ENCODE results near the gene YARS1. TPM values are rescaled to one million over a fixed set of nuclear protein-coding genes. Genes with fewer than 3 reads are reported as not detected.

The YARS1 gene
- total and polyA plus RNA-seq, 2 donors, result 41.7 to 64.2 TPM

DNA sequence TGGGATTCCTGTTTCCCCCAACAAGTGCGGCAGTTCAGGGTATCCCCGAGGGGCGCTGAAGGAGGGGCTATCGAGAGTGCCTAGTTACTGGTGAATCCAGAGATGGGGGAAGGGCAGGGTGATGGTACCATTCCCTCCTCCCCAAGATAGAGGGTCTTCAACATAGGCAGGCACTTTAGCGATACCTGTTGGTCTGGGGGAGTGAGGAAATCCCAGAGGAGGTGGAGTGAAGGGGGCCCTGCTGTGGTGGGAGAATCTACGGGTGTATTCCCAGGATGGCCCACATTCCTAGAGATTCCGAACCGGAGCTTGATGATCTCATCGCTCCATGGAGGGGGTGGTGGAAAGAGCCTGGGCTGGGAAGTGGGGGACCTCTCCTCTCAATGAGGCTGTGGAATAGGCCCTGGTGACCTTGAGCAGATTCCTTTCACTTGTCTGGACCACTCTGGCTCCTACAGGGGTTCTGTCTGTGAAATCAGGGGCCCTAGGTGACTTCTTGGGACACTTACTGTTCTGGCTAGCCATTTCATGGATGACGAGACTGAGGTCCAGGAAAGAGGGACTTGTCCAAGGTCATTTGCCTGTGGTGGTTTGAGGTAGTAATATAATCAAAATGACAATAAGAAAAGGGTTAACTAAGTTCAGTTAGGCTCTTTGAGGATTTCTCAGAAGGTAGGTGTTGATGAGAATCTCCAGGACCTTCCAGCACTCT, 61.9 kb downstream of the YARS1 start:
- Histone ChIP-seq H3K4me3 (ENCODE audit: low read length in 2 of 2) (no peak overlapping the region), H3K9me3 (ENCODE audit: control insufficient read depth in 2 of 2, insufficient read depth in 1 of 2, low read length in 1 of 2) (peaks cover 0 to 2% of the 10 kb centered on the region in 2 donors), H3K36me3 (ENCODE audit: control insufficient read depth in 2 of 2, insufficient read depth in 2 of 2, low read length in 1 of 2) (no peaks in the 10 kb centered on the region), H3K4me1 (ENCODE audit: control insufficient read depth in 2 of 2, insufficient read depth in 2 of 2, low read length in 2 of 2) (peaks cover 5 to 40% of the 10 kb centered on the region in 2 donors), H3K27ac (ENCODE audit: low read depth in 1 of 2, low read length in 1 of 2) (peak overlapping the region; percentile 19 to 40), H3K27me3 (ENCODE audit: control insufficient read depth in 2 of 2, insufficient read depth in 1 of 2, low read length in 1 of 2) (peaks cover 3 to 30% of the 10 kb centered on the region in 2 donors)
- DNase-seq (ENCODE audit: low read depth in 6 of 9, low spot score in 9 of 9), result no peak
- 88% methylated on average over 10 of the region's 10 CpGs for WGBS

DNA sequence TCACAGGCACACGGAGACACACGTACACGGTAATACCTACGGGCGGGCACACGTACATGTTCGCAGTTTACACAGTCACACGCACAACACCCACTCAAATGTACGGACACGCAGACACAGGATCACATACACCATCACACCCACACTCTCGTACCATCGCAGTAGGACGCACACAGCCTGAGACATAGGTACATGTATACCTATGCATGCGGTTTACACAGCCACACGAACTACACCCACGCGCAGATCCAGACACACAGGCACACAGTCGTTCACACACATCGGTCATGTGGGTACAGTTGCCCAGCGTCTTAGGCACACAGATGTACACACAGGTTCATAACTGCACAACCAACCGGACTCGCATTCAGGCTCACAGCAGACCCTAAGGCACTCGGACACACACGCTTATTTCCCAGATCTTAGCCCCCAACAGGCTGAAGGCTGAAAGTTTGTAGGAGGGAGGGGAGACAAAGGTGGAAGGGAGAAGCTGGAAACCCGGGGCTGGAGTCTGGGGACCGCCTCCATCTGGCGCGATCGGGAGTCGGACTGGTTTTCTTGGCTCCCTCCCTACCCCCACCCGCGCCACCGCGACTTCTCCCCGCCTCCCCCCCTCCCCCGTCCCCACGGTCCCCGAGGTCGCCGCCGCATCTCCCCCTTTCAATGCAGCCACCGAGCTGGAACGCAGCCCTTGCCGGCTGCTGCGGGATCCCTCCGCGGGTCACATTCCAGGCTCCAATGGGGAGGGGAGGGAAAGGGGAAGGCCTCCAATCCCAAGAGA, 62.7 kb downstream of the YARS1 start:
- Histone ChIP-seq H3K36me3 (ENCODE audit: control insufficient read depth in 2 of 2, insufficient read depth in 2 of 2, low read length in 1 of 2) (no peaks in the 10 kb centered on the region), H3K4me1 (ENCODE audit: control insufficient read depth in 2 of 2, insufficient read depth in 2 of 2, low read length in 2 of 2) (peaks cover 2 to 33% of the 10 kb centered on the region in 2 donors), H3K9me3 (ENCODE audit: control insufficient read depth in 2 of 2, insufficient read depth in 1 of 2, low read length in 1 of 2) (peaks cover 0 to 2% of the 10 kb centered on the region in 2 donors), H3K27ac (ENCODE audit: low read depth in 1 of 2, low read length in 1 of 2) (peak overlapping the region; percentile 24 to 85), H3K27me3 (ENCODE audit: control insufficient read depth in 2 of 2, insufficient read depth in 1 of 2, low read length in 1 of 2) (peaks cover 3 to 30% of the 10 kb centered on the region in 2 donors), H3K4me3 (ENCODE audit: low read length in 2 of 2) (peak overlapping the region; percentile 41 to 57)
- DNase-seq (ENCODE audit: low read depth in 6 of 9, low spot score in 9 of 9), result peak in 2 of 9 donors; percentile 51 to 66
- 24% methylated on average over 47 of the region's 47 CpGs for WGBS

DNA sequence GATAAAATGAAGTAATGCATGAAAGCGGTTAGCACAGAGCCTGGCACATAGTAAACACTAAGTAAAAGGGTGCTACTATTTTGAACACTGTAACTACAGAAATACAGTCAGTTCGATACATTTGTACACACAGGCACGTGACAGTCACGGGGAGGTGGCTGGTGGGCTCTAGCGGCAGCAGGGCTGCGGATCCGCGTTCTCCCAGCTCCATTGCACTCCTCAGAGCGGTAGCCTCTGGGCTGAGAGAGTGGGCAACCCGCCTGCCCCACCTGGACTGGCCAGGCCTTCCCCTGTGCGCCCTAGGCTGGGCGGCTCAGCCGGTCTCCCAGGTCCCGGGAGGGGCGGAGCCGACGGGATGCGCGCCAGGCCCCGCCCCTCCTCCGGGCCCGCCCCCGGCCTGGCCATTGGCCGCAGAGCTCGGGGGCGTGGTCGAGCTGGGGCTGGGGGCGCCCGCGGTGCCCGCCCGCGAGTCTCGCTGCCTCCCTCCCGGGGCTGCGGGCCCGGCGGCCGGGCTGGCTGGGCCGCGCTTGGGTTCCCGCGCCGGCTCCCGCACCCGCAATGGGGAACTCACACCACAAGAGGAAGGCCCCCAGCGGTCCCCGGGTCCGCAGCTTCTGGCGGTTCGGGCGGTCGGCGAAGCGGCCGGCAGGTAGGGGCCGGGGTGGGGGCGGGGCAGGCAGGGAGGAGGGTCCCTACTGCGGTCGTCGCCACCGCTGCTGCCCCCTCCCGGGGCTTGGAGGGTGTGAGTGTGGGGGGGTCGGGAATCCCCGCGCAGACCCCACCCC, 63.4 kb downstream of the YARS1 start:
- Histone ChIP-seq H3K27me3 (ENCODE audit: control insufficient read depth in 2 of 2, insufficient read depth in 1 of 2, low read length in 1 of 2) (peaks cover 3 to 30% of the 10 kb centered on the region in 2 donors), H3K27ac (ENCODE audit: low read depth in 1 of 2, low read length in 1 of 2) (no peak overlapping the region), H3K36me3 (ENCODE audit: control insufficient read depth in 2 of 2, insufficient read depth in 2 of 2, low read length in 1 of 2) (no peaks in the 10 kb centered on the region), H3K9me3 (ENCODE audit: control insufficient read depth in 2 of 2, insufficient read depth in 1 of 2, low read length in 1 of 2) (peaks cover 0 to 2% of the 10 kb centered on the region in 2 donors), H3K4me1 (ENCODE audit: control insufficient read depth in 2 of 2, insufficient read depth in 2 of 2, low read length in 2 of 2) (peaks cover 2 to 25% of the 10 kb centered on the region in 2 donors), H3K4me3 (ENCODE audit: low read length in 2 of 2) (peak overlapping the region; percentile 41 to 57)
- 2% methylated on average over 66 of the region's 66 CpGs for WGBS
- peak in 7 of 9 donors; percentile 59 to 80 (median 61) for DNase-seq (ENCODE audit: low read depth in 6 of 9, low spot score in 9 of 9)

DNA sequence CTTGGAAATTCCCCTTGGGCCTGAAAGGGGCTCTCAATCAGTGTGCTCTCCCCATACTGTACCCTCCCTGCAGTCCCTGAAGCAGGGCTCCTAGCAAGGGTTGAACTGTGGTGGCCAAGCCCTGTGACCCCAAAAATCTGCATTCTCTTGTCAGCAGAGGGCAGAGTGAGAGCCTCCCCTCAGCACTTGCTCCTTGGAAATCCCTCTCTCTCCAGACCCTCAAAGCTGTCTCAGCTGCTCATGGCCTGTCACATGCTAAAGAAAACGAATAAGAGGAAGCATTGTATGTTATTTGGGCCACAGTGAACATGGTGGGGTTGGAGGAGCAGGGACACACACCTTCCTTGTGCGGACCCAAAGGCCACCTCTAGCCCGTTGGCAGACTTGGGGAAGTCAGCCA, 67.4 kb downstream of the YARS1 start:
- peaks cover 2 to 12% of the 10 kb centered on the region in 2 donors for H3K4me1 ChIP-seq (ENCODE audit: control insufficient read depth in 2 of 2, insufficient read depth in 2 of 2, low read length in 2 of 2)
- WGBS, result 78% methylated on average over 3 of the region's 3 CpGs
- H3K9me3 ChIP-seq (ENCODE audit: control insufficient read depth in 2 of 2, insufficient read depth in 1 of 2, low read length in 1 of 2), result no peaks in the 10 kb centered on the region
- H3K4me3 ChIP-seq (ENCODE audit: low read length in 2 of 2), result no peak overlapping the region
- H3K27ac ChIP-seq (ENCODE audit: low read depth in 1 of 2, low read length in 1 of 2), result no peak overlapping the region
- H3K27me3 ChIP-seq (ENCODE audit: control insufficient read depth in 2 of 2, insufficient read depth in 1 of 2, low read length in 1 of 2), result peaks cover 3 to 18% of the 10 kb centered on the region in 2 donors
- no peaks in the 10 kb centered on the region for H3K36me3 ChIP-seq (ENCODE audit: control insufficient read depth in 2 of 2, insufficient read depth in 2 of 2, low read length in 1 of 2)
- DNase-seq (ENCODE audit: low read depth in 6 of 9, low spot score in 9 of 9), result no peak

DNA sequence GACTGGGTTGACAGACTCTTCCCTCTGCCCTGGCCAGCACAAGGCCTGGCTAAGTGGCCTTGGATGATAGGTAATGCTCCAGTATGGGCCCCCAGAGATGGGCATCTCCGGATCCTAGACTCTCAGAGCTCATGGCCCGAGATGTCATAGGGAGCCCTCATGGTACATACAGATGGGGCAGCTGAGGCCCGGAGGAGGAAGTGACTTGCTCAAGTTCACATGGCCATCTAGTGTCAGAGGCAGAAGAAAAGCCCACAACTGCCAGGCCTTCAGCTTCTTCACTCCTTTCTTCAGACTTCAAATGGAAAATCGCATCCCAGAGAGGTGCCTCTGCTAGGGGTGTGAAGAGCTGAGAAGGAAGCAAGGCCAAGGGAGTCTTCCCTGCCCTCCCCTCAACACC, 67.8 kb downstream of the YARS1 start:
- Histone ChIP-seq H3K4me3 (ENCODE audit: low read length in 2 of 2) (no peak overlapping the region), H3K27ac (ENCODE audit: low read depth in 1 of 2, low read length in 1 of 2) (no peak overlapping the region), H3K9me3 (ENCODE audit: control insufficient read depth in 2 of 2, insufficient read depth in 1 of 2, low read length in 1 of 2) (no peaks in the 10 kb centered on the region), H3K36me3 (ENCODE audit: control insufficient read depth in 2 of 2, insufficient read depth in 2 of 2, low read length in 1 of 2) (no peaks in the 10 kb centered on the region), H3K27me3 (ENCODE audit: control insufficient read depth in 2 of 2, insufficient read depth in 1 of 2, low read length in 1 of 2) (peaks cover 0 to 15% of the 10 kb centered on the region in 2 donors), H3K4me1 (ENCODE audit: control insufficient read depth in 2 of 2, insufficient read depth in 2 of 2, low read length in 2 of 2) (peaks cover 0 to 8% of the 10 kb centered on the region in 2 donors)
- WGBS, result 93% methylated on average over 4 of the region's 4 CpGs
- no peak for DNase-seq (ENCODE audit: low read depth in 6 of 9, low spot score in 9 of 9)

DNA sequence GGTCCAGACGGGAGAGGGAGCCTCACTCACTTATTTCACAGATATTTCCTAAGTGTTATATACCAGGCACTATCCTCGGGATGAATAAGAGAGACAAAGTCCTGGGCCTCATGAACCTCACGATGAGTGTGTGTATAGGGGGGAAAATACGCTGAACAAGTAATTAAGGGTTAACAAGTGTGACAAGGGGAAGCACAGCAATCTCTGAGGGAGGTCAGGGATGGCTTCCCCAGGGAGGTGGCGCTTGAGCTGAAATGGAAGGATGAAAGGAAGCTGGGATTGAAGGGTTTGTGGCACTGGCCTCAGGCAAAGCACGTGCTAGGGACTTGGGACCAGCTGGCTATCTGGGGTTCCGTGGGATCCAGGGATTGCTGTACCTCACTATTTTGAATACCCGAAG, 68.2 kb downstream of the YARS1 start:
- H3K27me3 ChIP-seq (ENCODE audit: control insufficient read depth in 2 of 2, insufficient read depth in 1 of 2, low read length in 1 of 2), result peaks cover 0 to 13% of the 10 kb centered on the region in 2 donors
- WGBS, result 96% methylated on average over 8 of the region's 8 CpGs
- peaks cover 0 to 6% of the 10 kb centered on the region in 2 donors for H3K4me1 ChIP-seq (ENCODE audit: control insufficient read depth in 2 of 2, insufficient read depth in 2 of 2, low read length in 2 of 2)
- H3K36me3 ChIP-seq (ENCODE audit: control insufficient read depth in 2 of 2, insufficient read depth in 2 of 2, low read length in 1 of 2), result no peaks in the 10 kb centered on the region
- no peaks in the 10 kb centered on the region for H3K9me3 ChIP-seq (ENCODE audit: control insufficient read depth in 2 of 2, insufficient read depth in 1 of 2, low read length in 1 of 2)
- DNase-seq (ENCODE audit: low read depth in 6 of 9, low spot score in 9 of 9), result no peak
- no peak overlapping the region for H3K4me3 ChIP-seq (ENCODE audit: low read length in 2 of 2)
- no peak overlapping the region for H3K27ac ChIP-seq (ENCODE audit: low read depth in 1 of 2, low read length in 1 of 2)

DNA sequence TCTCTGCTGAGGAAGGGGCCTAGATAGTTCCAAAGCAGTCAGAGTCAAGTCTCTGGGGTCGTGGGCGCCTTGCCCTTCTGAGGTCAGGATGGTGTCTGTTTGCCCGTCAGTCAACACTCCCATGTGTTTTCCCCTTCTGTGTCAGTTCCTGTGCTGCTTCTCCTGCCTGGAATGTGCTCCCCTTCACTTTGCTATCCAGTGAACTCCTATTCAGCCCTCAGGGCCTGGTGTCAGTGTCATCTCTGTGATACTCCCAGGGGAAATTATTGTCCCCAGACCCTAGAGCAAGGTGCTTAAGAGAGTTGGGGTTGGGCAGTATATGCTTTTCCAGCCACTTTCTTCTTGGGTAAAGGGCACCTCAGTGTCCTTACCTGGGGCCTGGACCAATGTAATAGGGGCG, 68.8 kb downstream of the YARS1 start:
- H3K27me3 ChIP-seq (ENCODE audit: control insufficient read depth in 2 of 2, insufficient read depth in 1 of 2, low read length in 1 of 2), result peaks cover 0 to 15% of the 10 kb centered on the region in 2 donors
- H3K27ac ChIP-seq (ENCODE audit: low read depth in 1 of 2, low read length in 1 of 2), result no peak overlapping the region
- 98% methylated on average over 4 of the region's 4 CpGs for WGBS
- peaks cover 0 to 3% of the 10 kb centered on the region in 2 donors for H3K4me1 ChIP-seq (ENCODE audit: control insufficient read depth in 2 of 2, insufficient read depth in 2 of 2, low read length in 2 of 2)
- no peaks in the 10 kb centered on the region for H3K9me3 ChIP-seq (ENCODE audit: control insufficient read depth in 2 of 2, insufficient read depth in 1 of 2, low read length in 1 of 2)
- H3K4me3 ChIP-seq (ENCODE audit: low read length in 2 of 2), result no peak overlapping the region
- H3K36me3 ChIP-seq (ENCODE audit: control insufficient read depth in 2 of 2, insufficient read depth in 2 of 2, low read length in 1 of 2), result no peaks in the 10 kb centered on the region
- no peak for DNase-seq (ENCODE audit: low read depth in 6 of 9, low spot score in 9 of 9)

DNA sequence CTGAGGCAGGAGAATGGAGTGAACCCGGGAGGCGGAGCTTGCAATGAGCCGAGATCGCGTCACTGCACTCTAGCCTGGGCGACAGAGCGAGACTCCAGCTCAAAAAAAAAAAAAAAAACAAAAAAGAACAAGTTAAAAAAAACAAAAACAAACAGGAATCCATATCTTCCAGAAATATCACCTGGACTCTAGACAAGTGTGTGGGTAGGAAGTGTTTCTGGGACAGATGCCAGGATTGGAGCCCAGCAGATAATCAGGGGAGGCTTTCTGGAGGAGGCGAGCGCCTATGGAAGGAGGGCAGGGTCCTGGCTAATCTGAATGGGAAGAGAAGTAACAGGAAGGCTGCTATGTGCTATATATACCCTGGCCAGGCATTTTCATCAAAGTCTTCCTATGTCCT, 71.0 kb downstream of the YARS1 start:
- Histone ChIP-seq H3K36me3 (ENCODE audit: control insufficient read depth in 2 of 2, insufficient read depth in 2 of 2, low read length in 1 of 2) (no peaks in the 10 kb centered on the region), H3K27ac (ENCODE audit: low read depth in 1 of 2, low read length in 1 of 2) (no peak overlapping the region), H3K4me3 (ENCODE audit: low read length in 2 of 2) (no peak overlapping the region), H3K4me1 (ENCODE audit: control insufficient read depth in 2 of 2, insufficient read depth in 2 of 2, low read length in 2 of 2) (peaks cover 4 to 10% of the 10 kb centered on the region in 2 donors), H3K27me3 (ENCODE audit: control insufficient read depth in 2 of 2, insufficient read depth in 1 of 2, low read length in 1 of 2) (peaks cover 16 to 29% of the 10 kb centered on the region in 2 donors), H3K9me3 (ENCODE audit: control insufficient read depth in 2 of 2, insufficient read depth in 1 of 2, low read length in 1 of 2) (no peaks in the 10 kb centered on the region)
- DNase-seq (ENCODE audit: low read depth in 6 of 9, low spot score in 9 of 9), result no peak
- 95% methylated on average over 9 of the region's 9 CpGs for WGBS
